NOMO-1 treated with dmso at 0.1 percent for 144 hours (cell line): ENCODE data around the gene TAF4B.
"Not testable (repeated sequence)": the region's sequence is repeated elsewhere in the genome, so short reads cannot be mapped to it uniquely, and the experiment has no call there.

Source experiments
- DNase-seq: peaks from one replicate; lab custom pipeline; 2025; ENCODE audit not compliant: unreplicated experiment; lab: John Stamatoyannopoulos, UW

Gene TAF4B

DNA sequence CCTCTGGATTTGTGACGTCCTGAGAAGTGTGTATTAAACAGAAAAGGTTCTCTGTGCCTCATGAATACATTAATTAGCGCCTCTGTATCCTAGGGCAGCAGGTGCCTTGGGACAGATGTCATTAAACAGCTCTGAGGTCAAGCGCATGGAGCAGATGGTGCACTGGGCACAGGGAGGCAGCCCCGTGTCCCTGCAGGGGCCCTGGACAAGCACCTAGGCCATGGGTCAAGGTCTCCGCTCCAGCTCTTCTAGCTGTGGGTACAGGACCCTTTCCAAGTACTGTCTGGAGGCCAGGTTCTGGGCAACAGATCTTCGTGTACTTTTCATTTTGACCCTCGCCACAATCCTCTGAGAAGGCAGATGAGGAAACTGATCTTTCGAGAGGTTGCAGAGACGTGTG lies 195.7 kb downstream of the TAF4B start:
- no peak for DNase-seq

DNA sequence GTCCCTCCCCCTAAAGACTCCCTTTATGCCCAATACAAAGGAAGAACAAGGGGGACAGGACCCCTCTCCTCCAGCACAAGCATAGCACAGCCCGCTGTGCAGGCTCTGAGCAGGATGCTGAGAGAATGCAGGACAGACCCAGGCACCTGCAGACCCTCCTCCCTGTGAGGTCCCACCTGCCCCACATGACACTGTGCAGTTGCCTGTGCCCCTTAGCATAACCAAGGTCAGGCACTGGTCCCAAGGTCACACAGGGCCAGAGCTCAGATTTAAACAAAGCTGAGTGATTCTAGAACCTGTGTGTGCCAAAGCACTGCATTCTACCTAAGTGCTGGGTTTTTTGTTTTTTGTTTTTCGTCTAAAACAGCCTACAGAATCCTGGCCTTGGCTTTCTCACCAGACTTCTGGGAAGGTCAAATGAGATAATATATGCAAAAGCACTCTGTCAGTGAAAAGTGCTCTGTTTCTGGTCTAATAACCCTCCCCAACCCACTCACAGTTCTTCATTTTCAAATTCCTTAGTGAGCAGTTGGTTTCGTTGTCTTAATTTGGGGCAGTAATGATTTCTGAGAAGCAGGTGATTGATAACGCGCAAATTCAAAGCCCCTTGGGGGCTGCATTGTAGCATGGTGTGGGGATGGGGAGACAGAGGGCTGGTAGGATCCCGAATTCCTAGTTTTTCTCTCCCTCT lies 196.4 kb downstream of the TAF4B start:
- no peak for DNase-seq

DNA sequence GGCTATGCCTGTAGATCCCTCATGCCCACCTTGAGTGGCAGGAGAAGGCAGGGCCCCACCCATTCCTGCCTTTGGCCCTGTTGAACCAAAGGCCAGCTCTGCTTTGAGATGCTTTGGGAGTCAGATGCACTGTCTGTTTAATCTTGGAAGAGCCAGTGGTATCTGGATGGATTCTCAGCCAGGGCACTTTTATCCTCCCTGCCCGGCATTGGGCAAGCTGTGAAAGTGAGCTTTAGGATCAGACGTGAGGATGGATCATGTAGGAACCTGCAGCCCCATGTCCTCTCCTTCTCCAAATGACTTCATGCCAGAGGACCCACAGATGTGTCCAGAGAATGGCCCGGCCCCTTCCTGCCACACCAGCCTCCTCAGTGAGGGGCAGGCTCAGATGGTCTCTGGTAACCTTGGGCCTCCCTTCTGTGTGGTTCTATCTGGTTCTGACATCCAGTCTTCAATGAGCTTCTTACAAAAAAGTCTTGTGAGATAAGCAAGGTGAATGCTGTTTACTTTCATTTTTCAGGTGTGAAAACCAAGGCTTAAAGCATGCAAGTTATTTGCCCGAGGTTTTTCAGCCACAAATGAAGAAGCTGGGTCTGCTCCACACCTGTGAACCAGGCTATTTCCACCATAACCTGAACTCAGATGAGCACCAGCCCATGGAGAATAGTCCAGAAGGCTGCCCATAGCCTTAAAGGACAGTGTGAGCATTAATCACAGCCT lies 198.3 kb downstream of the TAF4B start:
- DNase-seq, result no peak

DNA sequence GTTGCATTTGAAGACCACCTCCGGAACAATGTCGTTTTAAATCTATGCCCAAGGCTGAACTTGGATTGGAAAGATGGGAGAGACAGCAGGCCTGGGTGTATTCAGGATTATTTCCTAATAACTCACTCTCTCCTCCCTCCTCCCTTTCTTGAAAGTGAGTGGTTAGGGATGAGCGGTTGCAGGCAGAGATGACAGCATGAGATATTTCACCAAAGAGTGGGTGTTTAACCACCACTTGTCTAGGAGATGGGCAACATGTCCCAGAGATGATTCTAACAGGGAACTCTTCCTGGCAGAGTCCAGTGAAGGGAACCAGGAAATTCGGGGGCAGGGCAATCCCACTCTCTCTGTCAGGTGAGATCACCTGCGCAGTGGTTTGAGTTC lies 198.9 kb downstream of the TAF4B start:
- DNase-seq, result no peak

DNA sequence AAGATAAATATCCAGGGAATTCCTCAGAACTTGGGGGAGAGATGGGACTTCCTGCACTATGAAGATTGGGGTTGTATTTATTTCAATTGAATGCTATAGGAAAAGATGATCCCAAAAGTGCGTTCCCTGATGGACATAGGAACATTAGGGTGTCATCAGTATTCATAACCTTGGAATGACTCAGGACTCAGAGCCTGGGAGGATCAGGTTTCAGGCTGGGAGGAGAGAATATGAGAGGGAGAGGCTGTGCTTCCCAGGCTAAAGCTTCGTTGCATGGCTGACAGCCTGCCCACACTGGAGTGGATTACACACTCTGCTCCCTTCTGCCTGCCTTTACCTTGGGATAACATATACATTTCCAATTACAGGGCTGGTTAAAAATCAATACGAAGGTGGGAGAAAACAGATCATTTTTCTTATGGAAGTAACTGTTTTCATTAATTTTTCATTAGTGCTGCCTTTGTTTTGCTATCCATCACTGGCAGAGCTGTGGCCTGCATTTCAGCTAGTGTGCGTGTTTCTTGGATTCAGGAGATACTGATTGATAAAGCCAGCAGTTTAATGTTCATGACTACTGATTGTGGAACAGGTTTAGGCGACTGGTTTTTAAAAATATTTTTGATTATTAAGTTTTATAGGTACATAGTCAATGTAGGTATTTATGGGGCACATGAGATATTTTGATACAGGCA lies 203.4 kb downstream of the TAF4B start:
- DNase-seq, result no peak

DNA sequence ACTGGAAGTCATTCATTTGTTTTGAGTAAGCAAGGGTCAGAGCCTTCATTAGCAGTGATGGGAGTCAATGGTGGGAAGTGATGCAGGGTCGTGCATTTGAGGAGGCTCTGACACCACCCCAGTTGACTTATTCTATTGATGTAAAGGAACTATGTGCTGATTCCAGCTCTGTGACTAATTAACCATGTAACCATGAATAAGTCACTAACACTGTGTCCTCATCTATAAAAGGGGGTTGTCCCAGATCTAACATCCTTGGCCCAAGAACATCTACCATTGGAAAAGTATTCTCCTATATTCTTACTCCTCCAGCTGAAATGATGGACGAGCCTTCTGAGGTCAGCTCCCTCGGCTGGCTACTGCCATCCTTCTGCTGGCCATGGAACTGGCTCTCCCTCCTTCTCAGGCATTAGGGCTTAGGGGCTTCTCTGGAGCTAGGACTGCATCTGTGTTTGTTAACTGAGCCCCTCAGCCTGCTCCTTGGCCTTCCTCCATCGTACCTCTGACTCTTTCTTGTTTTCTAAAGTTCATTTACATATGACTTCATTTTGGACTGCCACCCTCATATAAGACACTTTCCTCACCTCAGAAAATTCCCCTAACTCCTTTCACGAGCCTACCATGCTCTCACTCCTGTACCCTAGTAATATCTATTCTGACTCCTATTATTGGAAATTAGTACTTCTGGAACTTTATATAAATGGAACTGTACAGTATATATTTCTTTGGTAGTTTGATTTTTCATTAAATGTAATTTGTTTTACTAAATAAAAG lies 206.6 kb downstream of the TAF4B start:
- no peak for DNase-seq

DNA sequence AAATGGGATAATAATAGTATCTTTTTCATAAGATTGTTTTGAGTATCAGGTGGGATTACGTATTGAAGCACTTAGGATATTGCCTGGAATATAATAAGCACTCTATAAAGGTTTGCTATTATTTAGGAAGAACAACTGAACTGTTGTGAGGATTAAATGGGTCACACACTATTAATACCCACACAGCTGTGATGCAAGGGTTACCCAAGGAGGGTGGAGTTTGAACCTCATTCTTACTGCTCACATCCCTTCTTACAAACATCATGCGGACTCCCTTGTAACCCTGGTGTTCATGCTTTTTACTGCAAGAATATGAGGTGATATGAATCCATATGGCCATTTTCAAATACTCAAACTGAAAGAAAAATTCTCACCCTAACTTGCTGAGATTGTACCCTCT lies 208.6 kb downstream of the TAF4B start:
- no peak for DNase-seq

DNA sequence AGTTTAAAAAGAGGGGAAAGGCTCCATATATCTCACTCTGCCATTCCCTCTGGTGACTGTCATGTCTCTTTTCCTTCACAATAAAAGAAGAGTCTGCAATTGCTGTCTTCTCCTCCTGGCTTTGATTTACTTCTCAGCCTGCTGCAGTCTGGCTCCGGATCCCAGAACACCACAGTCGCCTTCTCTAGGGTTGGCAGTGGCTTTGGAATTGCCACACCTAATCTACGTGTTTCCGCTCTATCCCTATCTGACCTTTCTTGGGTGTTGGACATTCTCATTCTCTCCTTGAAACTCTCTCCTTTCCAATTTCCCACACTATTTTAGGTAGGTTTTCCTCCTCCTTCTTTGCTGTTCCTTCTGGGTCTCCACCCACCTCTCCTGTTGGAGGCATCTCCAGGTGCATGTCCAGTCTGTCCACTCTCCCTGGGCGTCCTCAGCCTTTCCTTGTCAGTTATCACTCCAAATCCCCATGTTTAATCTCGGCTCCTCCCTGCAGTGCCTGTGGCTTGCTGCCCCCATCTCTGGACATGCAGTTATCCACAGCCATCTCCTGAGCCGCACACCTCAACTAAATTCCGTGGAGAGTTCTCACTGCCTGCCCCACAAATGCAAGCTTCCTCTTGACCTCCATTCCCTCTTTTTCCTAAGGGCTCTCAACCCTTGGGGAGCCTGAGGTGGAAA lies 209.3 kb downstream of the TAF4B start:
- DNase-seq, result no peak

DNA sequence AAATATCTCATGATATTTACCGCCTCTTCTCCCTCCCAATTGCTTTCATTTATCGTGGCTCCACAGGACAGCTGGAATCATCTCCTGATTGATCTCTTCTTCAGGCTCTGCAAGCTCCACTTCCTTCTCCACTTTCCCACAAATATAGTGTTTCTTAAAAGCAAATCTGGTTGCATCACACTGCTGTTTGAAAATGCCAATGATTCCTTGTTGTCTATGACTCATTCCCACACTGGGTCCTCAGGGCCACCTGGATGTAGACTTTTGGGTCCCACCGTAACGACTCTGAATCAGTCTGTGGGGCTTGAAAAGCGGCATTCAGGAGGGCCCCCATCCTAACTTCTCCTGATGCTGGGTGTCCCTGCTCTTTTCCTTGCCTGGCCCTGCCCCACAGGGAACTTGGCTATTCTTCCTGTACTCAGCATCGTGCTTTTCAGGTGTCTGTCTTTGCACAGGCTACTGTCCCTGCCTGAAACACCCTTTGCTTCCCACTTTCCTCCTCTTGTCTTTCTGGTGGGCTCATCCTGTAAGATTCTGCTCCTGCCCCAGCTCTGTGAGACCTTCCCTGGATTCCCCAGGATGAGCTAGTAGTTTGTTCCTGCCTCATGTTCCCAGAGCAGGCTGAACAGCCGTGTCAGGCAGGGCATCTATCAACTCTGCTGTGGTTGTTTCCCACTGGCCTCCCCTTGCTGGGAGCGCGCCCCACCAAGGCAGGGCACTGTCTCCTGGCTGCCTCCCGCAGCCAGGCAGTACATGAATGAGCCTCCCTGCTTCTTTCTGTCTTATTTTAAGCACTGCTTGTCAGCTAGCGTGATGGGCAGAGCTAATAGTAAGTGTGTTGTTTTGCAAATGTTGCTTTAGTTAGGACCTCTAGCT lies 210.2 kb downstream of the TAF4B start:
- no peak for DNase-seq

DNA sequence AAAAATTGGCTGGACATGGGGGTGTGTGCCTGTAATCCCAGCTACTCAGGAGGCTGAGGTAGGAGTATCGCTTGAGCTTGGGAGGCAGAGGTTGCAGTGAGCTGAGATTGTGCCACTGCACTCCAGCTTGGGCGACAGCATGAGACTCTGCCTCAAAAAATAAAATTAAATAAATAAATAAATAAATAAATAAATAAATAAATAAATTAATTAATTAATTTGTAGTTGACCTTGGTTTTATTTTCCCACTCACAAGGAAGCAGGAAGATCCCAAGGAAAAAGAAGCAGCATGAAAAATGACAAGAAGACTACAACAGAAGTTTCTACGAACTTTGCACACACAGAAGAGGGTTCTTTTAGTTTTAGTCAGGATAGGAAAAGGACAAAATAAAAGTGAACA lies 211.4 kb downstream of the TAF4B start:
- not testable (repeated sequence) for DNase-seq

DNA sequence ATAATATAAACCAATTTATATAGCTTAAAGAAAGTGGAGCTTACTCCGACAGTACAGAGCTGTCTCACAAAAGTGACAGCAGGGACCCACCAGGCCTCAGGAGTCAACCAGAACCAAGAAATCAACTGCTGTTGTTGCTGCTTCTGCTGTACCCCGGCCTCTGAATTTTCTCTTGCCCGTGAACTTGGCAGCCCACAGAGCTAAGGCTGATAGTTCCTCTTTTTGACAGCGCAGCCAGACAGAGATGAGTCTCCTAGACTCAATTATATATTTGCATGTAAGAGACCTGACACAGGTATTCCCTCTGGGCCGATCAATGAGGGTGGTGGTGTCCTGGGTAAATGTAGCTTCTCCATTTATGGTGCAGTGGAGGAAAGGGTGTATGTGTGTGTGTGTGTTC lies 212.7 kb downstream of the TAF4B start:
- DNase-seq, result no peak

DNA sequence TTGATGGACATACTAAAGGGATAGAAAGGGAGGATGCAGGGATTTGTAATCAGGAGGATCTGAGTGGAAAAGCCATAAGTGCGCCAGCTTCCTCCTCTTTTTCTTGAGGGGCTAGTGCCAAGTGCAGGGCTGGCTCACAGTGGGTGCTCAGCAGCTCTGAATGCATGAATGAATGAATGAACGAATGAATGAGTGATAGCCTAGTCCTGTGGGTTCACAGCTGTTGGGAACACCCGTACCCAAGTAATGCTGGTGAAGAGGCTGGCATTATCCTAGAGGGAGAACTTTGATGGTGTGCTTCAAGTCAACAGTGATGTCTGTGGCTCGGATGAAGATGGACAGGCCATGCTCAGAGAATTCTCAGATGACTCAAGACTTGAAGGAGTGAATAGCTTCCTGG lies 213.3 kb downstream of the TAF4B start:
- DNase-seq, result no peak

DNA sequence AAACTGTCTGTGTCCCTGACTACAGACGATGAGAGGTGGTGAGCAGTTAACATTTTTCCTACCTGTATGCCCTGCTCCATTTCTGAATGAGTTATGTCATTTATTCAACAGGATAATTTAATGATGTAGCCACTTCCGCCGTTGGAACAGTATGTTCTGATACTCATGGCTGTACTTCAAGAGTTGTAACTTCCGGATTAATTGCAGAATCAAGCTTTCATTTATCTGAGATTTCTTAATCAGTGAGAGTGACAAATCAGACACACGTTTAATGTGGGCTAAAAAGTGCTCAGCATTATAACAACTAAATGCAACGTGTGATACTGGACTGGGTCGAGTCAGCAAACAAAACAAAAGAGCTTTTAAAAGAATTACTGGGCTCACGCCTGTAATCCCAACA lies 214.4 kb downstream of the TAF4B start:
- no peak for DNase-seq
